ENCODE measurements around the gene SPAG9.
"Not testable (repeated sequence)": the region's sequence is repeated elsewhere in the genome, so short reads cannot be mapped to it uniquely, and the experiment has no call there.

- not testable (repeated sequence) for TF ChIP-seq POLR2A (IDR thresholded peaks at IDR 0.05; ENCODE audit: low read depth, low read length); POLR2AphosphoS5 (IDR thresholded peaks at IDR 0.05; ENCODE audit: low read depth, low read length); TAF1 (IDR thresholded peaks at IDR 0.05; ENCODE audit: borderline replicate concordance, low read depth, low read length)
Observed at GRCh38 chr17:51122473-51123115, 1.9 kb upstream of the SPAG9 start.

Data from GM12892 (cell line).